IMR-90 (cell line): Measurements from ENCODE around the gene TMA7. TPM values are rescaled to one million over a fixed set of nuclear protein-coding genes. Genes with fewer than 3 reads are reported as not detected.

Experiments
- ATAC-seq: fragments of 200-7000 bp; cut with Tn5 transposase; 2 replicates; pipeline ENCODE4 v1.9.1; 2020; ENCODE audit warnings: low read depth, mild to moderate bottlenecking, moderate library complexity
- BruUV-seq: library from RNA; stranded (reverse); fragments of 400-500 nt; replicated peaks from 2 replicates; lab custom pipeline; 2021; lab: Mats Ljungman, UMichigan
- CTCF ChIA-PET: fragments of 300-600 bp; formaldehyde crosslinking; extraction: SDS; loops from one replicate; lab custom pipeline; 2021; ENCODE audit warnings: antibody characterized with exemption; lab: Yijun Ruan, JAX
- POLR2A ChIA-PET: fragments of 300-600 bp; sonication (Branson Sonifier 250); formaldehyde crosslinking; loops from one replicate; lab custom pipeline; 2022; ENCODE audit warnings: antibody characterized with exemption; ENCODE audit not compliant: unreplicated experiment; lab: Charles Lee
- DNase-seq: peaks from one replicate; pipeline ENCODE4 v3.0.0; 2013
- H2AFZ ChIP-seq: replicated peaks from 2 replicates; pipeline ENCODE3; 2013; ENCODE audit warnings: low read length, mild to moderate bottlenecking; ENCODE audit not compliant: poor library complexity
- H2AK5ac ChIP-seq: 2 replicates; pipeline ENCODE4 v1.6.1; 2013; ENCODE audit warnings: low read depth, low read length, inconsistent platforms
- H2AK9ac ChIP-seq: replicated peaks from 2 replicates; pipeline ENCODE3; 2013; ENCODE audit warnings: mild to moderate bottlenecking, low read depth, low read length, moderate library complexity; ENCODE audit not compliant: poor library complexity
- H2BK120ac ChIP-seq: 2 replicates; pipeline ENCODE4 v1.6.1; 2013; ENCODE audit warnings: low read depth, low read length, inconsistent platforms
- H2BK15ac ChIP-seq: 3 replicates; pipeline ENCODE4 v1.6.1; 2013; ENCODE audit warnings: low read depth, low read length, inconsistent platforms
- H2BK20ac ChIP-seq: 2 replicates; pipeline ENCODE4 v1.6.1; 2013; ENCODE audit warnings: low read depth, mild to moderate bottlenecking, inconsistent platforms, low read length, moderate library complexity
- H2BK5ac ChIP-seq: 2 replicates; pipeline ENCODE4 v1.6.1; 2013; ENCODE audit warnings: mild to moderate bottlenecking, low read depth, low read length, inconsistent platforms; ENCODE audit not compliant: poor library complexity, severe bottlenecking
- H3K14ac ChIP-seq: replicated peaks from 2 replicates; pipeline ENCODE4 v1.6.1; 2013; ENCODE audit warnings: low read depth, low read length, inconsistent platforms
- H3K18ac ChIP-seq: 2 replicates; pipeline ENCODE4 v1.6.1; 2013; ENCODE audit warnings: low read depth, low read length, control low read depth
- H3K23ac ChIP-seq: 2 replicates; pipeline ENCODE4 v1.6.1; 2013; ENCODE audit warnings: low read depth, low read length, inconsistent platforms
- H3K27ac ChIP-seq: 2 replicates; pipeline ENCODE4 v1.5.1; 2013; ENCODE audit warnings: mild to moderate bottlenecking, control low read depth, low read length; ENCODE audit not compliant: insufficient read depth
- H3K27me3 ChIP-seq: 2 replicates; pipeline ENCODE4 v1.6.1; 2013; ENCODE audit warnings: low read length; ENCODE audit not compliant: control insufficient read depth, insufficient read depth
- H3K36me3 ChIP-seq: 2 replicates; pipeline ENCODE4 v1.6.1; 2013; ENCODE audit warnings: low read length, mixed read lengths; ENCODE audit not compliant: control insufficient read depth, insufficient read depth
- H3K4ac ChIP-seq: 2 replicates; pipeline ENCODE4 v1.6.1; 2013; ENCODE audit warnings: low read depth, low read length, inconsistent platforms
- H3K4me1 ChIP-seq: 2 replicates; pipeline ENCODE4 v1.6.1; 2013; ENCODE audit warnings: low read length, mixed read lengths; ENCODE audit not compliant: control insufficient read depth, insufficient read depth
- H3K4me2 ChIP-seq: 2 replicates; pipeline ENCODE4 v1.6.1; 2013; ENCODE audit warnings: low read depth, mild to moderate bottlenecking, control low read depth, low read length, moderate library complexity
- H3K4me3 ChIP-seq: 2 replicates; pipeline ENCODE4 v1.5.1; 2013; ENCODE audit warnings: low read depth, mild to moderate bottlenecking, control low read depth, low read length, moderate library complexity; ENCODE audit not compliant: insufficient read depth
- H3K56ac ChIP-seq: 2 replicates; pipeline ENCODE4 v1.6.1; 2013; ENCODE audit warnings: low read length, inconsistent platforms; ENCODE audit not compliant: insufficient read depth; ENCODE audit errors: extremely low read depth
- H3K79me1 ChIP-seq, 2 experiments: 2 replicates each; pipeline ENCODE4 v1.6.1; 2013; ENCODE audit warnings: low read length in 2 of 2, inconsistent platforms in 1 of 2, low read depth in 1 of 2
- H3K9ac ChIP-seq: 2 replicates; pipeline ENCODE4 v1.6.1; 2013; ENCODE audit warnings: low read depth, low read length, control low read depth
- H3K9me1 ChIP-seq: 2 replicates; pipeline ENCODE4 v1.6.1; 2013; ENCODE audit warnings: low read length, inconsistent platforms; ENCODE audit not compliant: insufficient read depth
- H3K9me3 ChIP-seq: 2 replicates; pipeline ENCODE4 v1.6.1; 2013; ENCODE audit warnings: low read length; ENCODE audit not compliant: control insufficient read depth, insufficient read depth
- H4K20me1 ChIP-seq: 2 replicates; pipeline ENCODE4 v1.6.1; 2013; ENCODE audit warnings: low read length, inconsistent platforms; ENCODE audit not compliant: insufficient read depth
- H4K5ac ChIP-seq: 2 replicates; pipeline ENCODE4 v1.6.1; 2013; ENCODE audit warnings: mild to moderate bottlenecking, low read depth, low read length, control low read depth
- H4K8ac ChIP-seq, 2 experiments: 2 replicates each; pipeline ENCODE4 v1.6.1; 2013; ENCODE audit warnings: low read depth in 2 of 2, low read length in 2 of 2, control low read depth in 1 of 2, inconsistent platforms in 1 of 2
- H4K91ac ChIP-seq: 2 replicates; pipeline ENCODE4 v1.6.1; 2013; ENCODE audit warnings: low read depth, low read length, inconsistent platforms; ENCODE audit not compliant: insufficient read depth
- BHLHE40 ChIP-seq: fragments of 150-350 bp; IDR thresholded peaks from 2 replicates; pipeline ENCODE4 v1.6.1; 2016; ENCODE audit warnings: mild to moderate bottlenecking, low read depth, low read length
- CEBPB ChIP-seq: IDR thresholded peaks from 2 replicates; pipeline ENCODE4 v1.6.1; 2012; ENCODE audit warnings: low read depth, low read length, improper control_type of control experiment
- CHD1 ChIP-seq: IDR thresholded peaks from 2 replicates; pipeline ENCODE4 v1.6.1; 2012; ENCODE audit warnings: low read depth, low read length, improper control_type of control experiment
- FOS ChIP-seq: fragments of 150-350 bp; IDR thresholded peaks from 2 replicates; pipeline ENCODE4 v1.6.1; 2016; ENCODE audit warnings: low read depth, low read length
- MAFK ChIP-seq: IDR thresholded peaks from 2 replicates; pipeline ENCODE4 v1.6.1; 2012; ENCODE audit warnings: low read depth, low read length, improper control_type of control experiment
- MXI1 ChIP-seq: IDR thresholded peaks from 2 replicates; pipeline ENCODE4 v1.6.1; 2012; ENCODE audit warnings: low read depth, mild to moderate bottlenecking, low read length, moderate library complexity, borderline replicate concordance
- WGBS, 2 experiments: methylation state at CpG; one replicate each; pipeline versions ENCODE4 v1.1.5 to v1.1.7; 2013; ENCODE audit warnings: missing lambda C conversion rate in 2 of 2; ENCODE audit not compliant: insufficient read length in 1 of 2; ENCODE audit errors: extremely low coverage in 2 of 2; 5-methylcytosine and 5-hydroxymethylcytosine counted together
- dilution Hi-C: fragments of 300-500 bp; cut with HindIII; formaldehyde crosslinking; loops from one replicate; pipeline ENCODE4 v1.14.3; 2018; ENCODE audit warnings: low sequenced_read_pairs; ENCODE audit not compliant: unreplicated experiment
- in situ Hi-C: fragments of 300-500 bp; cut with MboI; formaldehyde crosslinking; loops from 3 replicates; pipeline ENCODE4 v1.14.3; 2019; ENCODE audit warnings: low sequenced_read_pairs, inconsistent platforms, mixed read lengths
- intact Hi-C: fragments of 100-400 bp; cut with micrococcal nuclease; formaldehyde crosslinking; loops from 2 replicates; pipeline ENCODE4 v1.10.0; 2022
- polyA plus RNA-seq, 3 experiments: library from polyadenylated mRNA; depleted of rRNA; stranded (reverse); fragments of >200 nt; gene quantifications; 2 replicates each; pipeline ENCODE4 v1.2.3, GENCODE V29; 2012; ENCODE audit warnings: low replicate concordance in 1 of 3
- total RNA-seq: library from RNA; depleted of rRNA; stranded (reverse); fragments of >200 nt; gene quantifications from 2 replicates; pipeline ENCODE4 v1.2.3, GENCODE V29; 2012
- TF ChIP-seq, protein P1 (sequence below): fragments of 150-350 bp; IDR thresholded peaks from 2 replicates; pipeline ENCODE4 v1.6.1; 2016; ENCODE audit warnings: low read depth, mild to moderate bottlenecking, low read length, moderate library complexity, borderline replicate concordance
- TF ChIP-seq, protein P2 (sequence below): conservative IDR thresholded peaks from 2 replicates; pipeline ENCODE4 v1.5.1; 2012; ENCODE audit warnings: mild to moderate bottlenecking, low read depth, low read length, improper control_type of control experiment

TMA7 gene
- total and polyA plus RNA-seq, 2 of the 4 experiments (the other 2 are of a cell fraction): 81.9 to 240 TPM

DNA sequence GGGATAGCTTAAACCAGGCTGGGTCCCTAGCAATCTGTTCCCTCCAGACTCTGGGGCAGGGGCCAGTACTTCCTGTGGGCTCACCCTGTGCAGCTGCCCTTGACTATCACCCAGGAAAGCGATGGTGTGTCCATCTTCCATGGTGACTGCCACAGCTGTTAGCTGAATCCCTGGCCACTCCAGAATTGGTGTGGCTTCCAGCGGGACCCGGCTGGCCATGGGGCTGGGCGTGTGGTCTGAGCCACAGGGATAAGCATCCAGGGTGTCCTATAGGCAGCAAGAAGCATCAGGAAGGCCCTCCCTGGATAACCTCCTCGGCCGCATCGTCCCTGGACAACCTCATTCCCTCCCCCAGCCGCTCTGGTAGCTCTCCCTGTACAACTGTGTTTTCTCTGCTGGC is 17.4 kb upstream of the TMA7 start:
- H3K56ac ChIP-seq: no peak overlapping the region
- H3K9me1 ChIP-seq: peaks cover 11% of the 10 kb centered on the region
- H3K27ac ChIP-seq: no peak overlapping the region
- POLR2A ChIA-PET: interaction anchor here (0.6 kb wide), 2 partner anchors 50 to 118 kb away, joined by 3 read pairs; no protein-coding TSS in a partner anchor
- H4K20me1 ChIP-seq: peaks cover 23% of the 10 kb centered on the region
- H3K9ac ChIP-seq: no peak overlapping the region
- H3K4me1 ChIP-seq: peaks cover 20% of the 10 kb centered on the region
- H3K79me1 ChIP-seq: peaks cover 17 to 50% of the 10 kb centered on the region in 2 experiments; a peak in 3 of 4 replicates
- CTCF ChIA-PET: interaction anchor here (0.8 kb wide), 1 partner anchor 14 kb away, joined by 4 read pairs; no protein-coding TSS in a partner anchor
- ATAC-seq: no peak
- H2BK15ac ChIP-seq: no peak overlapping the region
- H2BK120ac ChIP-seq: no peak overlapping the region
- 91% methylated on average over 4 of the region's 8 CpGs; no CpG with 5 or more reads in 1 of the 2 experiments for WGBS, 2 experiments
- intact Hi-C loops: no loop called here
- H3K4ac ChIP-seq: no peak overlapping the region
- H4K8ac ChIP-seq: no peak overlapping the region
- H4K91ac ChIP-seq: no peak overlapping the region
- no peak overlapping the region for H3K4me2 ChIP-seq
- in situ Hi-C loops: no loop called here
- H2BK20ac ChIP-seq: no peak overlapping the region
- H3K36me3 ChIP-seq: peaks cover 22% of the 10 kb centered on the region; the same call in 1 of the 2 replicates
- no TSS peak for BruUV-seq
- H2AFZ ChIP-seq: no peak overlapping the region
- no peak overlapping the region for H3K23ac ChIP-seq
- no peak overlapping the region for H4K5ac ChIP-seq
- TF ChIP-seq, protein P1, sequence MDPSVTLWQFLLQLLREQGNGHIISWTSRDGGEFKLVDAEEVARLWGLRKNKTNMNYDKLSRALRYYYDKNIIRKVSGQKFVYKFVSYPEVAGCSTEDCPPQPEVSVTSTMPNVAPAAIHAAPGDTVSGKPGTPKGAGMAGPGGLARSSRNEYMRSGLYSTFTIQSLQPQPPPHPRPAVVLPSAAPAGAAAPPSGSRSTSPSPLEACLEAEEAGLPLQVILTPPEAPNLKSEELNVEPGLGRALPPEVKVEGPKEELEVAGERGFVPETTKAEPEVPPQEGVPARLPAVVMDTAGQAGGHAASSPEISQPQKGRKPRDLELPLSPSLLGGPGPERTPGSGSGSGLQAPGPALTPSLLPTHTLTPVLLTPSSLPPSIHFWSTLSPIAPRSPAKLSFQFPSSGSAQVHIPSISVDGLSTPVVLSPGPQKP: no peak
- TF ChIP-seq CHD1: no peak
- no peak for TF ChIP-seq MAFK
- no peak for TF ChIP-seq MXI1
- no peak for TF ChIP-seq FOS
- no peak for TF ChIP-seq CEBPB
- TF ChIP-seq, protein P2, sequence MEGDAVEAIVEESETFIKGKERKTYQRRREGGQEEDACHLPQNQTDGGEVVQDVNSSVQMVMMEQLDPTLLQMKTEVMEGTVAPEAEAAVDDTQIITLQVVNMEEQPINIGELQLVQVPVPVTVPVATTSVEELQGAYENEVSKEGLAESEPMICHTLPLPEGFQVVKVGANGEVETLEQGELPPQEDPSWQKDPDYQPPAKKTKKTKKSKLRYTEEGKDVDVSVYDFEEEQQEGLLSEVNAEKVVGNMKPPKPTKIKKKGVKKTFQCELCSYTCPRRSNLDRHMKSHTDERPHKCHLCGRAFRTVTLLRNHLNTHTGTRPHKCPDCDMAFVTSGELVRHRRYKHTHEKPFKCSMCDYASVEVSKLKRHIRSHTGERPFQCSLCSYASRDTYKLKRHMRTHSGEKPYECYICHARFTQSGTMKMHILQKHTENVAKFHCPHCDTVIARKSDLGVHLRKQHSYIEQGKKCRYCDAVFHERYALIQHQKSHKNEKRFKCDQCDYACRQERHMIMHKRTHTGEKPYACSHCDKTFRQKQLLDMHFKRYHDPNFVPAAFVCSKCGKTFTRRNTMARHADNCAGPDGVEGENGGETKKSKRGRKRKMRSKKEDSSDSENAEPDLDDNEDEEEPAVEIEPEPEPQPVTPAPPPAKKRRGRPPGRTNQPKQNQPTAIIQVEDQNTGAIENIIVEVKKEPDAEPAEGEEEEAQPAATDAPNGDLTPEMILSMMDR: no peak
- TF ChIP-seq BHLHE40: no peak
- H2AK5ac ChIP-seq: no peak overlapping the region
- H3K4me3 ChIP-seq: no peak overlapping the region
- no peak overlapping the region for H3K14ac ChIP-seq
- no peaks in the 10 kb centered on the region for H3K27me3 ChIP-seq
- DNase-seq: no peak
- dilution Hi-C loops: no loop called here
- no peak overlapping the region for H2AK9ac ChIP-seq
- H3K9me3 ChIP-seq: no peaks in the 10 kb centered on the region
- no peak overlapping the region for H3K18ac ChIP-seq
- H2BK5ac ChIP-seq: no peak overlapping the region
